Endothelial cell of umbilical vein (primary cell): ENCODE measurements around the gene MYO16. TPM values are rescaled to one million over a fixed set of nuclear protein-coding genes. Genes with fewer than 3 reads are reported as not detected.

Source experiments
- BruUV-seq: library from RNA; stranded (reverse); fragments of 400-500 nt; replicated peaks from 2 replicates; lab custom pipeline; 2021; lab: Mats Ljungman, UMichigan
- CTCF ChIA-PET: fragments of 300-600, 350-600 bp; sonication (Branson Sonifier 250); formaldehyde crosslinking; loops from one replicate; lab custom pipeline; 2021; ENCODE audit warnings: antibody characterized with exemption, inconsistent platforms; lab: Charles Lee
- POLR2A ChIA-PET: fragments of 300-600, 350-600 bp; sonication (Branson Sonifier 250); formaldehyde crosslinking; loops from one replicate; lab custom pipeline; 2021; ENCODE audit warnings: antibody characterized with exemption, inconsistent platforms; lab: Charles Lee
- DNase-seq: peaks from one replicate; pipeline ENCODE4 v3.0.0-alpha.2; 2011; ENCODE audit warnings: low read depth, low spot score
- FAIRE-seq: peaks from 2 replicates; lab custom pipeline; 2011; peaks lifted over from hg19 to GRCh38; lab: Jason Lieb, UNC
- H2AFZ ChIP-seq: 2 replicates; pipeline ENCODE4 v1.6.0; 2012; ENCODE audit warnings: low read depth, low read length, control low read depth, inconsistent platforms
- H3K27ac ChIP-seq: 2 replicates; pipeline ENCODE4 v1.5.1; 2011; ENCODE audit warnings: low read depth, mild to moderate bottlenecking, control low read depth, low read length, moderate library complexity; ENCODE audit not compliant: insufficient read depth
- H3K27me3 ChIP-seq, 2 experiments: 2 replicates each; pipeline versions ENCODE4 v1.6.0 to v1.6.1; 2011; ENCODE audit warnings: low read length in 2 of 2, mixed read lengths in 1 of 2; ENCODE audit not compliant: control insufficient read depth in 2 of 2, insufficient read depth in 2 of 2
- H3K36me3 ChIP-seq, 2 experiments: 2 replicates in 1 of 2; 3 replicates in 1 of 2; pipeline ENCODE4 v1.5.1; 2011; ENCODE audit warnings: low read length in 2 of 2, mild to moderate bottlenecking in 1 of 2, moderate library complexity in 1 of 2; ENCODE audit not compliant: control insufficient read depth in 2 of 2, insufficient read depth in 2 of 2; ENCODE audit errors: extremely low read depth in 1 of 2
- H3K4me1 ChIP-seq: 3 replicates; pipeline ENCODE4 v1.5.1; 2011; ENCODE audit warnings: mild to moderate bottlenecking, low read length; ENCODE audit not compliant: control insufficient read depth, insufficient read depth; ENCODE audit errors: extremely low read depth
- H3K4me2 ChIP-seq: 2 replicates; pipeline ENCODE4 v1.6.1; 2011; ENCODE audit warnings: low read length, control low read depth, mixed read lengths; ENCODE audit not compliant: insufficient read depth
- H3K4me3 ChIP-seq, 3 experiments: fragments of 200-600 bp in 1 of 3; sonication (generic), shearing (Covaris generic) in 1 of 3; replicated peaks in 1 of 3; 2 replicates each; pipeline ENCODE4 v1.5.1; 2011 to 2016; ENCODE audit warnings: control low read depth in 3 of 3, low read length in 3 of 3, mild to moderate bottlenecking in 2 of 3, inconsistent platforms in 1 of 3, low read depth in 1 of 3, moderate library complexity in 1 of 3; ENCODE audit not compliant: insufficient read depth in 1 of 3
- H3K79me2 ChIP-seq: 2 replicates; pipeline ENCODE4 v1.6.0; 2012; ENCODE audit warnings: low read length, inconsistent platforms; ENCODE audit not compliant: control insufficient read depth, insufficient read depth
- H3K9ac ChIP-seq: replicated peaks from 2 replicates; pipeline ENCODE3; 2011; ENCODE audit warnings: low read length, control low read depth; ENCODE audit not compliant: insufficient read depth; ENCODE audit errors: extremely low read depth
- H3K9me1 ChIP-seq: replicated peaks from 3 replicates; pipeline ENCODE4 v1.6.0; 2011; ENCODE audit warnings: mild to moderate bottlenecking, low read length; ENCODE audit not compliant: control insufficient read depth, insufficient read depth; ENCODE audit errors: extremely low read depth
- H3K9me3 ChIP-seq: replicated peaks from 2 replicates; pipeline ENCODE4 v1.5.1; 2012; ENCODE audit warnings: low read length, inconsistent platforms; ENCODE audit not compliant: control insufficient read depth, insufficient read depth
- H4K20me1 ChIP-seq: replicated peaks from 2 replicates; pipeline ENCODE3; 2011; ENCODE audit warnings: mild to moderate bottlenecking, low read length; ENCODE audit not compliant: control insufficient read depth, insufficient read depth; ENCODE audit errors: extremely low read depth
- EZH2 ChIP-seq: IDR thresholded peaks from 2 replicates; pipeline ENCODE4 v1.6.1; 2012; ENCODE audit warnings: borderline replicate concordance, low read depth, mild to moderate bottlenecking, moderate library complexity, low read length, inconsistent platforms; ENCODE audit not compliant: severe bottlenecking
- FOS ChIP-seq: IDR thresholded peaks from 2 replicates; pipeline ENCODE4 v1.6.1; 2011; ENCODE audit warnings: mild to moderate bottlenecking, low read length, moderate library complexity, borderline replicate concordance; ENCODE audit not compliant: insufficient read depth
- GATA2 ChIP-seq: IDR thresholded peaks from 2 replicates; pipeline ENCODE4 v1.7.0; 2011; ENCODE audit warnings: low read depth, mild to moderate bottlenecking, moderate library complexity, mixed read lengths, low read length; ENCODE audit not compliant: insufficient read length, insufficient read depth
- JUN ChIP-seq: IDR thresholded peaks from 2 replicates; pipeline ENCODE4 v1.6.1; 2011; ENCODE audit warnings: borderline replicate concordance, low read depth; ENCODE audit not compliant: insufficient read length, insufficient read depth
- MYC ChIP-seq: IDR thresholded peaks from one replicate; pipeline ENCODE4 v1.6.1; 2011; ENCODE audit warnings: mild to moderate bottlenecking, low read depth, low read length
- POLR2A ChIP-seq: IDR thresholded peaks from 2 replicates; pipeline ENCODE4 v1.6.1; 2012; ENCODE audit warnings: low read depth, mild to moderate bottlenecking, control low read depth, low read length
- POLR2AphosphoS5 ChIP-seq: IDR thresholded peaks from 2 replicates; pipeline ENCODE4 v1.6.1; 2012; ENCODE audit warnings: low read depth, mild to moderate bottlenecking, control low read depth, low read length, moderate library complexity; ENCODE audit not compliant: insufficient read depth
- dilution Hi-C: fragments of 300-500 bp; cut with MboI; formaldehyde crosslinking; loops from one replicate; pipeline ENCODE4 v1.15.0; 2019; ENCODE audit warnings: low sequenced_read_pairs; ENCODE audit not compliant: extremely low pct_ligation_motif_present
- intact Hi-C: fragments of 100-400 bp; cut with micrococcal nuclease; formaldehyde crosslinking; loops from one replicate; pipeline ENCODE4 v1.10.0; 2022
- polyA plus RNA-seq, 4 experiments: library from polyadenylated mRNA; depleted of rRNA in 3 of 4; stranded (reverse) in 3 of 4; unstranded in 1 of 4; fragments of >200 nt; gene quantifications; 2 replicates each; pipeline versions ENCODE4 v1.2.1 to v1.2.3, GENCODE V29; 2011 to 2012; ENCODE audit warnings: missing spikeins in 1 of 4
- total RNA-seq: library from RNA; stranded (reverse); gene quantifications from 2 replicates; pipeline ENCODE4 v1.2.3, GENCODE V29; 2021
- TF ChIP-seq, protein P1 (sequence below): IDR thresholded peaks from 2 replicates; pipeline ENCODE4 v1.6.1; 2011; ENCODE audit not compliant: insufficient read depth, insufficient read length
- TF ChIP-seq, protein P2 (sequence below), 2 donors: IDR thresholded peaks; 1 replicate in 1 of 2; 2 replicates in 1 of 2; pipeline ENCODE4 v1.5.1; 2011; ENCODE audit warnings: low read length in 2 of 2, mild to moderate bottlenecking in 2 of 2, moderate library complexity in 2 of 2, control low read depth in 1 of 2, inconsistent platforms in 1 of 2, low read depth in 1 of 2; ENCODE audit not compliant: insufficient read depth in 1 of 2; ENCODE audit errors: extremely low read depth in 1 of 2

The MYO16 gene
- total and polyA plus RNA-seq, 2 donors (not counting 3 experiments of a cell fraction or from before 2014, with no cell fraction given), result 0.03 to 0.04 TPM

DNA sequence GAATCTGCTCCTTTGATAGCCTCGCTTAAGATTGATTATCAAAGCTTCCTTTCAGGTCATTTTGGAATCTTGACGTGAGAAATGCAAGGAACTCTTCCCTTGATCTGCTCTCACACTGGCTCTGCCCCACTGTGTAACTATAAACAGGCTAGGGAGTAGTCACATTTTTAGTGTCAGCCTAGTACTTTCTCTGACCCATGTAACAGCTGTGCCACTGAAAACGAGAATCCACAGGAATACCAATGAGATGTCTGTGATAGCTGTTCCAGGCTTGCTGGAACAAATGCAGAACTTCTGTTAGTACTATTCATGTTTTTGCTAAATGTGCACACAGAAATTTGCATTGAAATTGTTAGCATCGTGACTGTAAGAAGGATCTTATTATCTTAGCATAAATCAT lies 221.3 kb downstream of the MYO16 start:
- CTCF ChIA-PET, result no interaction called here
- intact Hi-C loops, result no loop called here

More for the DNA sequence above, 221.3 kb downstream of the MYO16 start:
- Histone ChIP-seq H3K9ac (no peak overlapping the region), H3K9me1 (no peaks in the 10 kb centered on the region), H3K27me3 (no peaks in the 10 kb centered on the region), H3K4me1 (no peaks in the 10 kb centered on the region), H3K4me3 (no peak overlapping the region), H3K36me3 (no peaks in the 10 kb centered on the region), H3K27ac (no peak overlapping the region), H3K9me3 (no peaks in the 10 kb centered on the region), H2AFZ (no peak overlapping the region), H3K4me2 (no peak overlapping the region), H3K79me2 (no peaks in the 10 kb centered on the region), H4K20me1 (no peaks in the 10 kb centered on the region)
- POLR2A ChIA-PET, result no interaction called here
- no peak for DNase-seq
- no peak for FAIRE-seq
- no TSS peak for BruUV-seq
- TF ChIP-seq JUN (no peak), FOS (no peak), MYC (no peak), EZH2 (no peak), GATA2 (no peak), POLR2AphosphoS5 (no peak), POLR2A (no peak)
- TF ChIP-seq, protein P1, sequence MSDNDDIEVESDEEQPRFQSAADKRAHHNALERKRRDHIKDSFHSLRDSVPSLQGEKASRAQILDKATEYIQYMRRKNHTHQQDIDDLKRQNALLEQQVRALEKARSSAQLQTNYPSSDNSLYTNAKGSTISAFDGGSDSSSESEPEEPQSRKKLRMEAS, result no peak
- TF ChIP-seq, protein P2, sequence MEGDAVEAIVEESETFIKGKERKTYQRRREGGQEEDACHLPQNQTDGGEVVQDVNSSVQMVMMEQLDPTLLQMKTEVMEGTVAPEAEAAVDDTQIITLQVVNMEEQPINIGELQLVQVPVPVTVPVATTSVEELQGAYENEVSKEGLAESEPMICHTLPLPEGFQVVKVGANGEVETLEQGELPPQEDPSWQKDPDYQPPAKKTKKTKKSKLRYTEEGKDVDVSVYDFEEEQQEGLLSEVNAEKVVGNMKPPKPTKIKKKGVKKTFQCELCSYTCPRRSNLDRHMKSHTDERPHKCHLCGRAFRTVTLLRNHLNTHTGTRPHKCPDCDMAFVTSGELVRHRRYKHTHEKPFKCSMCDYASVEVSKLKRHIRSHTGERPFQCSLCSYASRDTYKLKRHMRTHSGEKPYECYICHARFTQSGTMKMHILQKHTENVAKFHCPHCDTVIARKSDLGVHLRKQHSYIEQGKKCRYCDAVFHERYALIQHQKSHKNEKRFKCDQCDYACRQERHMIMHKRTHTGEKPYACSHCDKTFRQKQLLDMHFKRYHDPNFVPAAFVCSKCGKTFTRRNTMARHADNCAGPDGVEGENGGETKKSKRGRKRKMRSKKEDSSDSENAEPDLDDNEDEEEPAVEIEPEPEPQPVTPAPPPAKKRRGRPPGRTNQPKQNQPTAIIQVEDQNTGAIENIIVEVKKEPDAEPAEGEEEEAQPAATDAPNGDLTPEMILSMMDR (IDR thresholded peaks at IDR 0.05; ENCODE audit: extremely low read depth in 1 of 2, insufficient read depth in 1 of 2, low read depth in 1 of 2, low read length in 2 of 2), result no peak
- dilution Hi-C loops, result no loop called here
